Stimulated activated CD4-positive, alpha-beta T cell treated with anti-CD3 and anti-CD28 coated beads, Interleukin-4, amount 100 ng/mL, for 1 hour (primary cell): ENCODE results near the gene ARHGAP26.

ENCODE experiments used
- DNase-seq: peaks from one replicate; pipeline ENCODE4 v3.0.0-alpha.2; 2020

The ARHGAP26 gene

DNA sequence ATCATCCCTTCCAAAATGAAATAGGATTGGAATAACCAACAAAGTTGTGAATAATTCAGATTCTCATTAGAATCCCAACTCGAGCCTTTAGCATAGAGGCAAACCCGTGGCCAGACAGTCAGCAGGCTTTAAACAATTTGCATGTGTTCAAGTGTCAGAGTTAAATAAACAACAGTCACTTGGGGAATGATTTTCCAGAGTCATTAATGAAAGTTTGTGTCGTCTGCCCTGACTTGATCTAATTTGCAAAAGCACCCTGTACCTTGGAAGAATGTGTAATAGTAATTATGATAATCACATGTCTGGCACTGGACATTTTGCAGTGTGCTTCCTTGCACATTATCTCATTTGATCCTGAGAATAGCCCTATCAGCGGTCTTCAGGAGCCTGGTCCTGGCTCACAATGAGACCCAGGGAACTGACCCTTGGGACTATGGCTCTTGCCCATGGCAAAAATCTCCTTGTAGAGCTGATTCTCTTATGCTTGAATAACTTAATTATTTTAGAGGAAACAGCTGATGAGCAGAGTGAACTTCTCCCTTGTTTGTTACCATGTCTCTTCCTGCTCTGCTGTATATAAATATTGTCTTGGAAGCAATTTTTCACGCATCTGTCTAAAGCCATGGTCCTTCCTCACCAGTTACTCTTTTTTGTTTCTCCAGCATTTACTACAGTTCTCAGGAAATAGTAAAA lies 360.6 kb downstream of the ARHGAP26 start:
- no peak for DNase-seq

DNA sequence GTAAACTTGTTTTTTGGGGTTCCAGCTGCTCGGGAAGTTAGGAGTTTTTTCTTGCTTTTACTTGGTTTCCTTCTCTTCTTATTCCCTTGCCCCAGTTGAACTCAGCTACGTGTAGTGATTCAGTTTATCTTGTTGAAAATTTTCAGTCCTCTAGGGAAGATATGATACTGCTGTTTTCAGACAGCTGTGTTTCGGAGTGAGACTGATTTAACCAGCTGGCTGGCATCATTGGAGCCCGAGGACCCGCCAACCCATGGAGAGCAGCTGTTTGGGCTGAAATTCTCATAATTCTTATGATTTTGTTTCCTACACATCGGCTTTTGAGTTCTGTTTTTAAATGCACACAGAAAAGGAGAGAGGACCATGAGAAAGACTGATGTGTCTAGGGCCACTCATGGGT lies 361.8 kb downstream of the ARHGAP26 start:
- DNase-seq = no peak

DNA sequence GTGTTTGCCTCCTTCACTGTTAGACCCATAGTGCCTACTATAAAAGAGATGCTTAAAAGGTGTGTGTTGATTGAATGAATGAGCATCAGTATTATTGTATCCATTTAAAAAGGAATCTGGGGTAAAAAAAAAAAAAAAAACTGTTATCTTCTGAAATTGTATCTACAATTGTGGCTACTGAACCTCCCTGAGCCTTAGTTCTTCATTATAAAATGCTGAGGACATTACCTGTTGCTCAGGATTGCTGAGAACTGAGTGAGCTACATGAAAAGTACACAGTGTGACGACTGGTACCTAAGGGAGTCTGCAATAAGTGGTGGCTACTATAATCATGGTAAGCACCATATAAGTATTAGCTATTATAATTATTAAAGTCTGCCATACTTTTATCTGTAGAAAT lies 362.6 kb downstream of the ARHGAP26 start:
- DNase-seq = no peak

DNA sequence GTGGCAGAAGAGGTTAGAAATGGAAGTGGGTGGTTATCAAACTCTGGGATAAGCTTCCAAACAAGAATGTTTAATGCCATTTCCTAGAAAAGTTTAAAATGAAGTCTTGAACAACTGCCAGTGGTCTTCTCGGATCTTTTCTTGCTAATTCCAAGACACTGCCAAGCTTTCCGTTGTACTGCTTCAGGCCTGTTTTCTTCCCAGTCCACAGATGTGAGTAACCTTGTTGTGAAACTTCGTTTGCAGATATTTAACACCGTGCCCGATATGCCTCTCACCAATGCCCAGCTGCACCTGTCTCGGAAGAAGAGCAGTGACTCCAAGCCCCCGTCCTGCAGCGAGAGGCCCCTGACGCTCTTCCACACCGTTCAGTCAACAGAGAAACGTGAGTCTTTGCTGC lies 363.5 kb downstream of the ARHGAP26 start:
- DNase-seq = no peak

DNA sequence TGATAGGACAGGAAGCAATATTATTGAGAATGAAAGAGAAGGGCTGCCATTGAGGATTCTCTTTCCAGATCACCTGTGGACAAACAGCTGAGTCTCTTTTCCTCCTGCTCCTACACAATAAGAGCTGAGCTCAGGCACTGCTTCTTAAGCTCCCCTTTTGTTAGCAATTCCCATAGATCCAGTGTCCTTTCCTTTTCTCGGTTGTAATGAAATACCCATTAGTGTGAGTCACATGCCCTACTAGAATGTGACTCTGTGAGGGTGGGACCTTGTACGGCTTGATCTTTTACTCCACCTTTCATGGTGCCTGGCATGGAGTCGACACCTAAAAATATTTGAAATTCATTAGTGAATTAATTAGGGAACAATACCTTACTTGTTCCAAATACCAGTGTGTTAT lies 364.1 kb downstream of the ARHGAP26 start:
- DNase-seq = no peak

DNA sequence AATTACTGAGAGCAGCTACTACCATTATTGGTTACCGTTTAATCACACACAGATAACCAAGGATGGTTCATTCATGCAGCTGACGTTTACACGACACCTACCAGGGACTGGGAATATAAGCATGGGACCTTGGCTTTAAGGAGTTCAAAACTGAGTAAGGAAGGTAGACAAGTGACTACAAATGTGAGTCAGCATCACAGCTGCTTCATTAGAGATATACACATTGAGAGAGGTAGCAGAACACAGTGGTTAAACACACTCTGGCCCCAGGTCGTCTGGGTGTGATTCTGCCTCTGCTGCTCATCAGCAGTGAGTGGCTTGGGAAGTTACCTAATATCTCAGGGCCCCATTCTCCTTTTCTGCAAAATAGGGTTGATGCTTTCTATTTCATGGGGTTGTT lies 364.7 kb downstream of the ARHGAP26 start:
- no peak for DNase-seq

DNA sequence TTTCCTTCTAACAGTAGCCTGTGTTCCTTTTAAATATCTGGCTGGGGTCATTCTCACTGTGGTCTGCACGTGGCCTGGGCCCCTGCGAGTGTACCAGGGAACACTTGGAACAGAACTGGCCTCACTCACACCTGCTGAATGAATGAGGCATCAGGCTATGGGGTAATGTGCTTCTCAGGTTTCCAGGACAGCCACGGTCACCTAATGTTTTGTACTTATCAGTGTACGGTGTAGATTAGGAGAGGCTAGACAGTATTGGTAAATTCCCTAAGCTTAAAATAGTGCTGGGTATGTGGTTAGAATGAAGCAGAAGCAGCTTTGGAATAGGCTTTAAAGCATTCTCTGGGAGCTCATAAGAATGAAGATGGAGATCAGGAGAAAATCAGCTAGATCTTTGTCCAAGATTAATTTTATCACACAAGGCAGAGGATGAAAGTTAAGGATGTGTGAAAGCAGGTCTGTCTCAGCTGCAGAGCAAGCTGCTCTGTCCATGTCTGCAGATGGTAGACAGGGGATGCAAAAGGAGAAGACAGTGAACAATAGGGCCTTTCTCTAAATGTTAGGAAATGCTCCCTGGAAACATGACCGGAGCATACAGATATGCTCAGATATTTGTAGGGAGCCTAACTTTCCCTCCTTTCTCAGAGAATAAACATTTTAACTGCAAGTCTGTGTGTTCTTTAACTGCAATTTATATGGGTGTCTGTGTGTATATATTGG lies 365.8 kb downstream of the ARHGAP26 start:
- no peak for DNase-seq

DNA sequence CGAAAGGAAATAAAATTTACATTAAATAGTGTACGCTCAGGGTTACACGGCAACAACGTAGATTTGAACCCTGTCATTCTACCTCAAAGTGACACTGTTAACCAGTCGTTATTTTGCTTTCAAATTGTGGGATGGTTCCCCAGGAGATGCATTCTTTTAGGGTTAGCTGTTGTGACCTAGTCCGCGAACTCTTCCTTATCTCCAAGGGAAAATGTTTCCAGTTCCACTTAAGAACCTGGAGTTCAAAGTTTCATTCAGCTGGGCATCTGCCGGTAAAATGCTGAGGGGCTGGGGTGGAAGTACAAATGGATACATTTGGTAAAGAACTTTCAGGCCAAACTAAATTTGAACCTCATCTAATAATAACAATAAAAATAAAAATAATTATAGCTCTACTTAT lies 368.7 kb downstream of the ARHGAP26 start:
- no peak for DNase-seq

DNA sequence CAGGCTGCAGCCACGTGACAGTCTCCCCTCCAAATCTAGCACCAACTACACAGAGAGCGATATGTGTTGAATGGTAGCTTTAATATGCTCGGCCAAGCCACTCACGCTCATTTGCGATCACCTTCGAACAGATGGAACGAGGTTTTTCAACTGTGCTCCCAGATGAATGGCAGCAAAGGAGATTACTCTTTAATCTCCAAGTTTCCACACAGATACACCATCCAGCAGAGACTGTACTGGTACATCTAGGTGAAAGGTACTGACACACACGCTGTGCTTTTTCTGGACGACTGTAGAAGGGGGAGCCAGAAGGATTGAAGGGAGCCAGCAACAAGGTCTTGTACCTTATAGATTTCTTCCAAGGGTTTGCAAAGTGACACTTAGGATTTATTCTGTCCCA lies 369.4 kb downstream of the ARHGAP26 start:
- no peak for DNase-seq

DNA sequence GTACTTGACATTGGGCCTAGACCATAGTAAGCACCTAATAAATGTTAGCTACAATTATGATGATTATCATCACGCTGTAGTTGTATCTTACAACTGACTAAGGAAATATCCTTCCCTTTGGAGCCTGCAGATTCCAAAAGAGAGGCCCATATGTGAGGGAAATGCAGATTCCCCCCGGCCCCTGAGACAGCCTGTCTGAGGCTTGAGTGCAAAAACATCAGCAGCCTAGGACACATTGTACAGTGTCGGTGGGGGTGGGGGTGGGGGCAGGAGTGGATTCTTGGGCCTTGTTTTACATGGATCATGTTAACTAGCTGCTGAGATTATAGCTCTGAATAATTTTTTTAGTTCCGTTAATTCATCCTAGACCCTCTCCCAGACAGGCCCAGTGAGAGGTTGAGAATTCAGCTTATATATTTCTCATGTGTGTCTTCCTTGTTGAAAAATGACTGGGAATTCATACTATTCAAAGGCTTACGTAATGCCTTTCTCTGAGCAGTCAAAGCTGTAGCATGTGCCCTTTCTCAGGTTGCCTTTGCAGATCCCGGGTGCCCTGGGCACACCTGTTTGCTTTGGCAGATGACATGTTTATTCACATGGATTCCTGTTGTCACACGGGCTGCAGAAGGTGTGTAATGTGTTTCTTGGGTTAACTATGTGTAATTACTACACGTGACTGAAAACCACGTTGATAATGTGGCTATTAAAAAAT lies 370.5 kb downstream of the ARHGAP26 start:
- no peak for DNase-seq

DNA sequence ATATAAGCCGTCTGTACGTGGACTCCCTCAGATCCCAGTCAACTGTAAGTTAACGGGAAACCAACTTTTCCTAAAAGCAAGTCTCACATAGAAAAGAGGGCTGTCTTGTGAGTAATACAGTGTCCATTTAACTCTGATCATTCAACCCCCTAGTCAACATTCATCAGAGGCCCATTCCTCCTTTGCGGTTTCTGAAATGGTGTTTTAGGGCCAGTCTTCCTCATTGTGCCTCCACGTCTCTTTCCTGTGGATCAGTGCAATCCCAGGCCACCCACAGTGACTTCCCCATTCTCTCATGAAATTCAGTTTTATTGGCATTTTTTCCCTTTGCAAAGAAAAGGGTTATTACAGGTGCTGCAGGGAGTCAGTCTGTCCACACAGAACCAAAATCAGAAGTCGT lies 371.5 kb downstream of the ARHGAP26 start:
- DNase-seq = no peak

DNA sequence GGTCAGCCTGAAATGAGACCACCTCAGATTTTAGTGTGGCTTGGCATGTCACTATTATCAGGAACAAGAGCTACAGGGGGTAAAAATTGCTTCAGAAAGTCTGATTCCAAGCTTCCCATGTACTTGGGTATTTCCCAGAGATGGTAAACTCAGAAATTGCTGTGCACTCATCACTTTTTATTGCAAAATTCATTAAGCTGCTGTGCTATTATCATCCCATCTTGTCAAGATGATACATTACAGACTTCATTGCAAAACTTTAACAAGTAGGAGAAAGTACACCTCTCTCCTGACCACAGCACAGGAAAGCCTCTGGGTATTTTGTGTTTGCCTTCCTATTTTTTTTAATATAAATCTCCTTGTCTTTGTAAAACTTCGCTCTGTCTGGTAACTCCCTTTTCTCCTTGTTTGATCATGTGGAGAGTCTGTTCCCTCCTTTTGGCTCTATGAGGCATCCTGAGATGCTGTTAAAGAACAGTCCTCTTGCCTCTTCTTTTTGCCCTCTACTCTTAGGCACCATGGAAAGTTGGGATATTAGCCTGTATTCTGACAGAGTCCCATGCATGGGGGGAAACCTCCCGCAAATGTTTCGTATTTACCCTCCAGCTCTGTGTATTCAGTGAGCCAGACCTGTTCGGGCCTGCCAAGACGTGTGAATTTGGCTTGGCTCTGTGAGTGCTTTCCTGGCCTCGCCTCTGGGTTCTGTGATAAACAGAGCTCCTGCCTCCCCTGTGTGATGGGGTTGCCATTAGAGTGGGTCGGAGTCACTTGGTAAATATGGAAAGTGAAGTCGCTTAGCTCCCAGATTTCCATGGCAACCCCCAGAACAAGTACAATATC lies 372.6 kb downstream of the ARHGAP26 start:
- DNase-seq = no peak

DNA sequence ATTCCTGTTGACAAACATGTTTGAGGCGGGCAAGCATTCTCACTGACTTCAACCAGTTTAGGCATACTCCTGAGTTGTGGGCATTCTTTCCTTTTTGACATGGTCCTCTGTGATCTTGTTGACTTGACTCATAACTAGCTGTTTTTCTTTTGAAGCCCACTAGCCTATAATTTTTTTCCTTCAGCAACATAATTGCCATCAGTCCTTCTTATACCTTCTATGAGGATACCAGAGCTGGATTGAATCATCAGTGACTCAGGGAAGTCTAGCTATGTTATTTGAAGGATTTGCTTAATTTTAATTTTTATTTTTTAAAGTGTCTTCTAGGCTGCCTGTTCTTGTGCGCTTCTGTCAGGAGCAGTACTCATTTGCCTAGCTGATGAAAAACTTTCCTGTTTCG lies 373.8 kb downstream of the ARHGAP26 start:
- DNase-seq = no peak

DNA sequence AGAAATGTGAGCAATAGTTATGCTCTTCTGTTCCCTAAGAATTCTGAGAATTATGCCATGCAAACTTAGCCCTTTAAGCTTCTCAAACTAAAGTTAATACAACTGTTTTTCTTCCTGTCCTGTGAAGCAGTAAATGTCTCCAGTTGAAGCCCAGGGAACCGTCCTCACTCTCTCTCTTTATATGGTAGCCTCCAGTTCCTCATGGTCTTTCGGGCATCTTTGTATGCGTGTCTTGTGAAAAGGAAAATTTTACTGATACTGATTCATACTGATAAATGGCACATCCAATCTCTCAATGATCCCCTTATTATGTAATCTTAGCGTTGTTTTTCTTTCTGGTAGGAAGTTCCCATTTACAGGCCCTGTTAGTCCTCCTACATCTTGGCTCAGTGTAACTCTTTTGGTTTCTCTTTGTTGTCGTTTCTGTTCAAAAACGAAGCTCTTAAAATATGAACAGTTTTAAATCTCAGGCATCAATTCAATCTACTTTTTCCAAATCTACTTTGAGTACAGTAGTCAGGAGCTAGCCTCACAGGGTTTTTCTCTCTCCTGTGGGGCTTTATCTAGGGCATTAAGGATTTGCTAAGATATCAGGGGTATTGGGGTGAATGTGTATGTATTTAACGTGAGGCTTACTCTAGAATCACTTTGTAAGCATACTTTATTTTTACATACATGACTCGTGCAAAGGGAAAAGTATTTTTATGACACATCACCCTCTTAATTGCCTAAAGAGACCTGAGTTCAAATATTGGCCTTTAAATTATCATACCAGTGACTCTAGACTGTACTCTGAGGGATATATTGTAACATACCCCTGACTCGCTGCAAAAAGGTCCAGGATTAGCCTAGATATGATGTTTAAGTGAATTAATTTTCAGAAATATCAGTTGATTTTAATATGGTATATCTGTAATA lies 375.3 kb downstream of the ARHGAP26 start:
- DNase-seq = no peak

DNA sequence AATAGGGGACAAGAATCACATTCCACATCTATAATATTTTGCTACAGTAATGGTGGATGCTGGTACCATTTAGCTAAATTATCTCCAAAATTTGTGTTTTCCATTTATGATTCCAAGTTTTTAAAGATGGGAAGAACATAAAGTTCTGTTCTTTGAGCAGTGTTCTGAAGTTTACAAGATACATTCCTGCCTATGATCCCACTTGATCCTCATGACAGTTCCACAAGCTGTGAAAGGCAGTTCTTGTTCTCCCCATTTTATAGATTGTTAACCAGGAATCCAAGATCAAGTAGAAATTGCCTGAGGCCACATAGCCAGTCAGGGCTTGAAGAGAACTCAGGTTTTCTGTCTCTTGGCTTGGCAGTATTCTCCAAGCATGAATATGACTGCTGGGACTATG lies 376.0 kb downstream of the ARHGAP26 start:
- DNase-seq = no peak

DNA sequence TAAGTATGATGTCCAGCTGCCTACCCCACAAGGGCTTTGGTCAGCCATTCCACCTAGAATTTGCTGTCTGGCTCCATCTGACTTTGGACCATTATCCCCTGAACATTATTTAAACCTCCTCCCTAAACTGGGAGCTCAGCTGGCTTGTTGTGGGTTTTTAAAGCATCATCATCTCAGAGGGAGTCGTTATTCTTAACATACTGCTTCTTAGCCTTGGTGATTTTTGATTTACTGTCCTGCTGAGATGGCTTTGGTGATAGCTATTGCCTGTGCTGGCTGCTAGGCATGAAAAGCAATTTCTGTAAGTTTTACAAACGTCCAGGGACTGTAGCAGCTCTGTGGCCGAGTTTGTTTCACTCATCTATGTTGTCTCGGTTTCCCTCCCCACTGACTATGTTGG lies 377.2 kb downstream of the ARHGAP26 start:
- DNase-seq = no peak

DNA sequence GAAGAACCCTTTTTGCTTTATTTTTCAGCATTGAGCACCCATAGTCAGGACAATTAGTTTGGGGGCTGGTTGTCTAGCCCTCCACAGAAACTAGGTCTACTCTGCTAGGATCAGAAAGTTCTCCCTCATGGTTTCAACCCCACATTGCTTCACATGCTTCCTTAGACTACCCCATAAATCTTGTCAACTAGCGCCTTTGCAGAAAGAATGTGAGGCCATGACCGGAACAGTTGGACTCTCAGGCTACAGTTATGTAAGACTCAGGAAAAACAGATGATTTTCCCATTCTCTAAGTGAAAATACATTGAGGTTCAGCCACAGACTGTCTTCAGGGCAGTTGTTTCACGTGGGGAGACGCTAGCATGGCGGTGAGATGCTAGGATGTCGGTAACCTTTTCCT lies 377.7 kb downstream of the ARHGAP26 start:
- no peak for DNase-seq

DNA sequence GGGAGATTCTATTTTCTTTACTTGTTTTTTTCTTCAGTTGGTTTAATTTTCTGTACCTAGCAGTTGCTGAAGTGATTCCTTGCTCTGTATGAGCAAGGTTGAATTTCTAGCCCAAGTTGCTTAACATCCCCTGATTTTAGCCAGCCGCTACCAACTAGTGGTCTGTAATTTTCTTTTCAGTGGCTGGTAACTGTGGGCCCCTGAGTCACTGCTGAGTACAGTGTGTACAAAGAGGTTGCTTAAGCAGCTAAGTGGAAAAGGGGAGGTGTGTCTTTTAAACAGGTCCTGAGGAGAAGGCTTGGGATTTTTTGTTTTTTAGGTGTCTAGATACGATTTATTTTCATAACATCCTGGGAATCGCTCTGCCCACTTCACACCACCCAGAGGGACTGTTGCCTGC lies 378.6 kb downstream of the ARHGAP26 start:
- no peak for DNase-seq

DNA sequence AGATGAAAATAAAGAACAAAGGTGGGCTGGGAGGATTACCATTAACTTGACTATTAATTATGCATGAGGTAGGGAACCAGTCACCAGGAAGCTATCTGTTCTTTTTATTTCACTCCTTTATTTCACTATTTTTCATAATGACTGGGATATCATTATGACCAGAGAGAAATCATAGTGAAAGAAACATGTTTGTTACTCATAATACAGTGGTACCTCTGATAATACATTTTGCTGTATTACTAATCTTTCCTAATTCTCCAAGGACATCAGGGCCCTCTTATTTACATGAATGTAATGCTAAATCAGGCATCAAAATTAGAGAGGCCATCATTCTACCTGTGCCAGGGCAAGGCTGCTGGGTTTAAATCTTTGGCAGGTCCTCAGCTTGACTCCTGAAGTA lies 379.6 kb downstream of the ARHGAP26 start:
- DNase-seq = no peak

DNA sequence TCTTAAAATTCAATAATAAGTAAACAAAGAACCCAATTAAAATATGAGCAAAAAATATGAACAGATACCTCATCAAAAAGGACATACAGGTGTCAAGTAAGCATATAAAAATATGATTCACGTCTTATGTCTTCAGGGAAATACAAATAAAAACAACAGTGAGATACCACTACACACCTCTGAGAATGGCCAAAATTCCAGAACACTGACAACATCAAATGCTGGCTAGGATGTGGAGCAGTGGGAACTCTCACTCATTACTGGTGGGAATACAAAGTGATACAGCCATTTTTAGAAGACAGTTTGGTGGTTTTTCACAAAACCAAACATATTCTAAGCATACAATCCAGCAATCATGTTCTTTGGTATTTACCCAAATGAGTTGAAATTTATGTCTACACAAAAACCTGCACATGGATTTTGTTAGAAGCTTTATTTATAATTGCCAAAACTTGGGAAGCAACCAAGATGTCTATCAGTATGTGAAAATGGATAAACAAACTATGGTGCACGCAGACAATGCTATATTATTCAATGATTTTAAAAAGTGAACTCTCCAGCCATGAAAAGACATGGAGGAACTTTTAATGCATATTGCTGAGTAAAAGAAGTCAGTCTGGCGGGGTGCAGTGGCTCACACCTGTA lies 381.0 kb downstream of the ARHGAP26 start:
- DNase-seq = no peak

DNA sequence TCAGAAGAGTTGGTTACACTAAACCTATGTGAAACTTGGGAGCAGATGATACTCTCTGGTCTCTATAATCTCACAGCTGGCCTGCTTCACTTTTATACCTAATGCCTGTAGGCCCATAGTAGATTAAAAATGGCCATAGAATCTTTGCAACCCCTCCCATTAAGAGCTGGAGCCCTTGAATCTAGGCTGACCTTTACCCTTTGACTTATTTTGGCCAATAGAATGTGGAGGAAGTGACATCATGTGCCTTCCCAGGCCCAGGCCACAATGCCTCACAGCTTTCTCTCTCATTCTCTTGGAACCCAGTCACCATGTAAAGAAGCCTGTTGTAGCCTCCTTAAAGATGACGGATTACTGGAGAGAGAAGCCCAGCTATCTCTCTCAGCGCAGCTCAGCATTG lies 382.3 kb downstream of the ARHGAP26 start:
- no peak for DNase-seq
